CD4-positive, alpha-beta T cell treated with Interleukin-15 for 4 hours (primary cell): ENCODE results near the gene PDP2.
A peak's percentile ranks its signal among the peaks of the same experiment; 100 is the strongest.
"Not testable (repeated sequence)": the region's sequence is repeated elsewhere in the genome, so short reads cannot be mapped to it uniquely, and the experiment has no call there.

Experiments used
- DNase-seq: peaks from one replicate; pipeline ENCODE4 v3.0.0-alpha.2; 2020; ENCODE audit warnings: low spot score

PDP2 gene

GRCh38 chr16:66920924-66921680 lies 40.8 kb downstream of the PDP2 start:
- DNase-seq, result no peak

GRCh38 chr16:66921729-66922450 lies 41.6 kb downstream of the PDP2 start:
- DNase-seq, result no peak

- no peak for DNase-seq
Observed at GRCh38 chr16:66923247-66923731, 43.0 kb downstream of the PDP2 start.

GRCh38 chr16:66923866-66924265 lies 43.6 kb downstream of the PDP2 start:
- DNase-seq, result no peak

GRCh38 chr16:66924527-66925321 lies 44.4 kb downstream of the PDP2 start:
- DNase-seq, result peak; percentile 15

- DNase-seq, result no peak
Observed at GRCh38 chr16:66925322-66925840, 45.1 kb downstream of the PDP2 start, which contains the start of gene RRAD. RRAD (minus strand) TSS chr16:66925535; CDS start chr16:66925179, 356 bp downstream.

GRCh38 chr16:66926171-66926947 lies 46.0 kb downstream of the PDP2 start:
- DNase-seq, result no peak

GRCh38 chr16:66926961-66927436 lies 46.7 kb downstream of the PDP2 start:
- DNase-seq, result no peak

GRCh38 chr16:66927918-66928649 lies 47.8 kb downstream of the PDP2 start:
- DNase-seq, result no peak

GRCh38 chr16:66928702-66929388 lies 48.5 kb downstream of the PDP2 start:
- peak; percentile 19 for DNase-seq

GRCh38 chr16:66930189-66930588 lies 49.9 kb downstream of the PDP2 start:
- DNase-seq, result no peak

- DNase-seq, result no peak
Observed at GRCh38 chr16:66931665-66932064, 51.4 kb downstream of the PDP2 start.

- DNase-seq, result no peak
Observed at GRCh38 chr16:66932076-66932475, 51.8 kb downstream of the PDP2 start.

GRCh38 chr16:66933776-66934137 lies 53.4 kb downstream of the PDP2 start:
- DNase-seq, result peak; percentile 51

GRCh38 chr16:66934138-66934838 lies 54.0 kb downstream of the PDP2 start, which contains the start of gene CIAO2B:
CIAO2B (minus strand) TSS chr16:66934402; CDS start chr16:66934364, 38 bp downstream.
- peak; percentile 86 for DNase-seq

- not testable (repeated sequence) for DNase-seq
Observed at GRCh38 chr16:66934839-66935313, 54.6 kb downstream of the PDP2 start.

GRCh38 chr16:66935314-66936011 lies 55.1 kb downstream of the PDP2 start, which contains the start of gene CES2:
CES2 (plus strand) TSS chr16:66935516; CDS start chr16:66935636, 120 bp downstream.
- no peak for DNase-seq

GRCh38 chr16:66936462-66936861 lies 56.1 kb downstream of the PDP2 start:
- DNase-seq, result no peak
